HS-5 (cell line): ENCODE data around the gene DGKG.

ENCODE experiments used
- DNase-seq: peaks from one replicate; pipeline ENCODE4 v3.0.0-alpha.2; 2012; ENCODE audit warnings: low read depth

The DGKG gene

GRCh38 chr3:186108106-186108940 is 253.7 kb downstream of the DGKG start:
- no peak for DNase-seq

DNA sequence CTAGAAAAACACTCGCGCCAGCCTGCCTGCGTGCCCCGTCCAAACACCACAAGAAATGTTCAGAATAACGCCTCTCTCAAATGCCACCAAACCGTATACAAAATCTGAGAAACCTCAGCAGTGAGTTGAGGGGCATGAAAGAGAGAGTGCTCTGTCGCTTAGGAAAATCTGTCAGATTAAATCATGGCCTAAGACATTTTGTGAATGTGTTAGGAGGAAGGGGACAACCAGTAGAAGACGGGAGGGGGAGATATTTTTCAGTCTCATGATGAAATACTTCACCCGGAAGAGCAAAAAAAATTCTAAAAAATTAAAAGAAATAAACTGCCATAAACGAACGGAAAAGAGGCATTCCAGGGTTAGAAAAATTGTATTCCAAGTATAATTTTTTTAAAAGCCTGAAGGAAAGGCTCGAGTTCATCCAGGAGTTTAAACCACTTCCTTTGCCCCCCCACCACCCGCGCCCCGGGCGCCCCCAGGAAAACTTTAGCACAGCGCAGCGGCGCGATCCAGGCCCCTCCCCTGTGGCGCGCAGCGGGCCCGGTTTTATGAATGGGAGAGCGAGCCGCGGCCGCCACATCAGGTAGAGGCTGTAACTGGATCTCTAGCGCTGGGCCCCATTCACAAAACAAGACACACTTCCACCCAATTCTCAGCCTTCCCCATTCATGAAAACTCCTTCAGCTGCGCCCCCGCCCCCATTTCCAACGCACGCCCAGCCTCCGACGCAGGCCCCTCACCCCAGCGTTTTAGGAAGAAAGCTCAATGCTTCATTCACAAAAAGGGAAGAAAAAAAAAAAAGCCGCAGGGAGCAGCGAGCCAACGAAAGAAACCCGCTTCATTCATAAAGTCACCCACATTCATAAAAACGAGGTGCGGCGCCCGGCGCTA is 254.6 kb downstream of the DGKG start:
- DNase-seq = no peak

DNA sequence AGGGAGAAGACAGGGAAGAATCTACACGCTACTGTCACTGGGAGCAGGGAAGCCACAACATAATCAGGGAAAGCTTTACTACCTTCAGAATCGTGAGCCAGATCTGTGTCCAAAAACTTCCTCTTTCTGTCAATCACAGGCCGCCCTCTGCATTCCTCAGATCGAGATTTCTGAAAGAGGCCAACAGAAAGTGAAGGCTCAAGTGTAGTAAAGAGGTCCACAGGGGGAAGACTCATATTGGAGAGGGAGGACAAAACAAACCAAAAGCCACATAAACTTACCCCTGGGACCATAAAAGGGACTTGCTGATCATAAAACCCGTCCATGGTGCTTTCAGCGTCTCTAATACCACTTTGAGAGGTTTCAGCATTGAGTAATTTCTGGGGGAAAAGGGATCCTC is 256.5 kb downstream of the DGKG start:
- no peak for DNase-seq

DNA sequence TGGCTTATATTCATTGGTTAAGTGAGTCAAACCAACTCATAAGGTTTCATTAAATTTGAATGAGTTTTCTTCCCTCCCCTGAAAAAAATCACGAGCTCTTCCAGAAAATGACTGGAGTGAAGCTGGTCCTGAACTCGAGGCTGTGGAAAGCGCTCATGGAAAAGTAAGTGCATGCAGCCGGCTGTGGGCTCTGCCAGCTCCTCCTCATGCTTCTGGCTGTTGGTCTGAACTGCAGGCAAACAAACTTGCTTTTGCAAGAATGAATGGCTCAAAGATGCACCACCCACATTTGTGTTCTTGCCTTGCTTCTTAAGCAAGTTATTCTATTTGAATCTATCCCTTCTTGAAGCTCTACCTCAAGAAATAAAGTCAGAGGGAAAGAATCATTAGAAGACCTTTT is 259.3 kb downstream of the DGKG start:
- no peak for DNase-seq

GRCh38 chr3:186100398-186100797 is 261.6 kb downstream of the DGKG start:
- DNase-seq = no peak

DNA sequence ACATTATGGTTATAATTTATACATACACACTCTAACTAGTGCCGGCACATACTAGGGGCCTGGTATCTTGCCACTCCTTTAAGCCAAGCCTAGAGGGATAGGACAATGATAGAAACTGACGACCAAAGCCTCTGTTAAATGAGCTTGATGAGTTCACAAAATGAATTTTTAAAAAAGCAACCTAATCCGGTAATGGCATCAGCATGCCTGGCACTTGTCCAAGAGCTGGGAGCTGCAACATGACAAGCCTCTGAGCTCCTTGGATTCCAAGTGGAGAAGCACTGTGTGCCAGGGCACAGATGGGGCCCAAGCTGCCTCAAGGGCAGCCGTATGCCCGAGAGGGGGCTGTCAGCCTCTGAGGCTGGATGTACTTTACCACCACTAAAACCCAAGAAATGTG is 262.9 kb downstream of the DGKG start:
- no peak for DNase-seq

- no peak for DNase-seq
These were observed 263.3 kb downstream of the DGKG start for GRCh38 chr3:186098740-186099139.

GRCh38 chr3:186097663-186098451 is 264.2 kb downstream of the DGKG start:
- DNase-seq = no peak

DNA sequence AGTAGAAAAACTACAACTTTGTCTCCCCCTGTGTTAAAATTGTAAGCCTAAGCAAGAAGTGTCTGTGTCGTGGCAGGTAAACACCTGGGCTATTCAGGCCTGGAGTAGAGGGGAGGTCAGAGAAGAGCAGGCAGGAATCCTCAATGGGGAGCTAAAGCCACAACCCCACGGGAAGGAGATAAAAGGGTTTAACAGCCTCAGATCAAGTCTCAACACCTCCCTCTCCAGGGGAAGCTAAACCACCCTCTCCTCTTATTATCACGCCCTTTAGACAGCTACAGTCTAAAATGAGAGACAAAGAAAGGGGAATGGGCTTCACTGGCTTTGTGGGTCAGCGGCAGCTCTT is 264.7 kb downstream of the DGKG start:
- DNase-seq = no peak
